ENCODE measurements around the gene ADGRB2.

The ADGRB2 gene

GRCh38 chr1:31763671-31764311 is 349 bp downstream of the ADGRB2 start:
- DNase-seq: no peak

GRCh38 chr1:31762726-31763670 is 1.1 kb downstream of the ADGRB2 start:
- peak; percentile 75 for DNase-seq

- DNase-seq: no peak
Measured at GRCh38 chr1:31762323-31762722, 1.8 kb downstream of the ADGRB2 start.

GRCh38 chr1:31761883-31762282 is 2.3 kb downstream of the ADGRB2 start:
- no peak for DNase-seq

- peak; percentile 77 for DNase-seq
Measured at GRCh38 chr1:31760471-31761470, 3.4 kb downstream of the ADGRB2 start.

- DNase-seq: no peak
Measured at GRCh38 chr1:31759298-31760023, 4.7 kb downstream of the ADGRB2 start.

- no peak for DNase-seq
Measured at GRCh38 chr1:31758823-31759222, 5.3 kb downstream of the ADGRB2 start.

- DNase-seq: no peak
Measured at GRCh38 chr1:31757989-31758388, 6.2 kb downstream of the ADGRB2 start.

GRCh38 chr1:31757204-31757679 is 6.9 kb downstream of the ADGRB2 start:
- no peak for DNase-seq

- DNase-seq: no peak
Measured at GRCh38 chr1:31756578-31756977, 7.6 kb downstream of the ADGRB2 start.

- no peak for DNase-seq
Measured at GRCh38 chr1:31755850-31756492, 8.2 kb downstream of the ADGRB2 start.

GRCh38 chr1:31755197-31755611 is 8.9 kb downstream of the ADGRB2 start:
- DNase-seq: no peak

GRCh38 chr1:31754397-31754796 is 9.7 kb downstream of the ADGRB2 start:
- no peak for DNase-seq

GRCh38 chr1:31753707-31754349 is 10.3 kb downstream of the ADGRB2 start:
- no peak for DNase-seq

- DNase-seq: no peak
Measured at GRCh38 chr1:31752952-31753475, 11.1 kb downstream of the ADGRB2 start.

- no peak for DNase-seq
Measured at GRCh38 chr1:31752258-31752657, 11.9 kb downstream of the ADGRB2 start.

- DNase-seq: no peak
Measured at GRCh38 chr1:31751822-31752241, 12.3 kb downstream of the ADGRB2 start.

GRCh38 chr1:31750858-31751510 is 13.2 kb downstream of the ADGRB2 start:
- peak; percentile 56 for DNase-seq

GRCh38 chr1:31749785-31750735 is 14.1 kb downstream of the ADGRB2 start:
- DNase-seq: no peak

All from CD4-positive, alpha-beta T cell treated with Interleukin-21 for 1 hour (primary cell).